Suppressor macrophage treated with lipopolysaccharide for 1 hour (primary cell): ENCODE data around the gene SPOCK1.
"Not testable (repeated sequence)": the region's sequence is repeated elsewhere in the genome, so short reads cannot be mapped to it uniquely, and the experiment has no call there.

Experiments used
- DNase-seq, 3 donors: peaks; one replicate each; pipeline ENCODE4 v3.0.0-alpha.2; 2020 to 2022

The SPOCK1 gene

GRCh38 chr5:136994154-136994553 lies 505.0 kb downstream of the SPOCK1 start:
- DNase-seq = no peak

- peak in 1 of 3 donors; percentile 6 for DNase-seq
Measured at GRCh38 chr5:136992796-136993489, 506.2 kb downstream of the SPOCK1 start.

- no peak for DNase-seq
Measured at GRCh38 chr5:136985785-136986475, 513.2 kb downstream of the SPOCK1 start.

GRCh38 chr5:136984772-136985446 lies 514.2 kb downstream of the SPOCK1 start:
- DNase-seq = no peak

- no peak for DNase-seq
Measured at GRCh38 chr5:136981936-136982335, 517.2 kb downstream of the SPOCK1 start.

- no peak for DNase-seq
Measured at GRCh38 chr5:136979131-136979530, 520.0 kb downstream of the SPOCK1 start.

GRCh38 chr5:136963504-136963903 lies 535.6 kb downstream of the SPOCK1 start:
- no peak for DNase-seq

- DNase-seq = no peak
Measured at GRCh38 chr5:136957428-136957827, 541.7 kb downstream of the SPOCK1 start.

GRCh38 chr5:136954142-136954541 lies 545.0 kb downstream of the SPOCK1 start:
- not testable (repeated sequence) for DNase-seq

GRCh38 chr5:136953346-136954069 lies 545.6 kb downstream of the SPOCK1 start:
- not testable (repeated sequence) for DNase-seq

GRCh38 chr5:136927571-136927970 lies 571.6 kb downstream of the SPOCK1 start:
- no peak for DNase-seq

GRCh38 chr5:136926073-136926472 lies 573.1 kb downstream of the SPOCK1 start:
- no peak for DNase-seq
